Middle frontal gyrus (tissue), 1 donor: ENCODE results near the gene ACAP2.
"Not testable (repeated sequence)": the region's sequence is repeated elsewhere in the genome, so short reads cannot be mapped to it uniquely, and the experiment has no call there.

ENCODE experiments used
- DNase-seq: peaks from one replicate; pipeline ENCODE4 v3.0.0-alpha.2; 2015; ENCODE audit warnings: low spot score; ENCODE audit errors: extremely low spot score

The ACAP2 gene

GRCh38 chr3:195247086-195247862 lies 195.5 kb downstream of the ACAP2 start:
- no peak for DNase-seq

DNA sequence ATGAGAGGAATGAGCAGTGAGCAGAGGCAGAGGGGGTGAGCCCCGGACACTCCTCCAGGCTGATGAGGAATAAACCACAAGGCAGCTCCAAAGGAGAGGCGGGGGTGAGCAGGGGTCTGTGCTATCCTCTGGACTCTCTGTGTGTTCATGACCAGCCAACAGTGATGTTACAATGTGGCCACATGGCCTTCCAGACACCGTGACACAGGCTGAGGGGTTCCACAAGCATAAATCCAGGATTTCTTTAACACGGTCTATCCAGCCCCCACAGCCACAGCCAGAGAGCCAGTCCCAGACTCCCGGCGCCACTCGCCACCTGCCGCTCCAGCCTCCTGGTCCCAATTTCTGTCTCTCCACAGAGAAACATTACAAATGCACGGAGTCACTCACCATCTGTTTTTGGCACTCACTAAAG lies 196.2 kb downstream of the ACAP2 start:
- no peak for DNase-seq

DNA sequence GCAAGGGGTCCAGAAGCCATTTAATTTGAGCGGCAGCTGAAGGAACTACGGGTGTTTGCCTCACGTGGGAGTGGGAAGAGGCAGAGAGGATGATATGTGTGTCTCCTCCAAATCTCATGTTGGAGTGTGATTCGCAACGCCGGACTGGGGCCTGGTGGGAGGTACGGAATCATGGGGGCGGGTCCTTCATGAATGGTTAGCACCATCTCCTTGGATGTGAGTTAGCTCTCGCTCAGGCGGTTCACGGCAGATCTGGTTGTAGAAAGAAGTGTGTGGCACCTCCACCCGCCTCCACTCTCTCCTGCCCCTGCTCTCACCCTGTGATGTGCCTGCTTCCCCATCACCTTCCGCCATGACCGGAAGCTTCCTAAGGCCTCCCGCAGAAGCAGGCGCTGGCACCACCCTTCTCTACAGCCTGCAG lies 197.3 kb downstream of the ACAP2 start:
- no peak for DNase-seq

DNA sequence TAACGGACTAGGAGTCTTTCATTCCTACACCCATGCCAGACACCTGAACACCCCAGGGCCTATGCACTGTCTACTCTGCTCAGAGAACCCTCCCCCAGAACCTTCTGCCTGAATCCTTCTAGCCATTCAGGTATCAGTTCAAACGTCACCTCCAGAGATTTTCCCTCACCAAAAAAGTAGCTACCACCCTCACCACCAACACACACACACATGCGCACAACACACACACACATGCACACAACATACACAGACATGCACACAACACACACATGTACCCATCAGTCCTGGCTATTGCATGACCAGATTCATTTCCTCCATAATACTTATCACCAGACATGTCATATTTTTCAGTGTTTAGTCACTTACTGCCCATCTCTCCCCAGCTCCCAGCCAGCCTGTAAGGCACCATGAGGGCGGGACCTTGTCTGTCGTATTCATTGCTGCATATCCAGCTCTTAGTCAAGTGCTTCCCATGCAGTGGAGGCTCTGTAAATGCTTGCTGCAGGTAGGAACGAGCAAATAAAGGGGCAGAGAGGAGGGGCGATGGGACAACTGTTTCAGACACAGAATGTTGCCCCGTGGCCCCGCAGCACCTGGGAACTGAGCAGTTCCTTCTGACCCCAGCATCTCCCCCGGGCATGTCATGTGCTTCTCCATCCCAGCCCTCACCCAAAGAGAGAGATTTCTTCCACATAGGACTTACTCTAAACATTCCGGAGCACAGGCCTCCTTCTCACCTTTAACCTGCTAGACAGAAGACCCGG lies 201.0 kb downstream of the ACAP2 start:
- no peak for DNase-seq

DNA sequence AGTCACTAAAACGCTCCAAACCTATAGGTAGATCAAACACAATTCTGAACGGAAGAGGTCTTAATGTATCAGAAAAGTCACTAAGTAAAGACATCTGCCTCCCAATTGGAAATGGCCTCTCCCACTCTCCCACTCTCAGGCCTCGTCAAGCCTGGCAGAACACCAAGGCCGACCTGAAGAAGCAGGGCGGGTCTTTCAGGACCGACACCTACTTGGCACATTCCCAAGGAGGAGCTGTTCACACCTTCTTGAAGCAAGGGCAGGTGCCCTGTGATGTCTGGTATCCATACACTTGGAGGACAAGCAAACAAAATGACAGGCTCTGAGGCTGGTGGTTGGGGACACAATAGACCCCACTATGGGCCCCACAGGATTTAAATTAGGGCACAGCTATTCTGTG lies 201.9 kb downstream of the ACAP2 start:
- DNase-seq: no peak

- no peak for DNase-seq
Observed at GRCh38 chr3:195240171-195240701, 202.6 kb downstream of the ACAP2 start.

GRCh38 chr3:195239121-195239520 lies 203.7 kb downstream of the ACAP2 start:
- DNase-seq: no peak

- DNase-seq: no peak
Observed at GRCh38 chr3:195238586-195239118, 204.2 kb downstream of the ACAP2 start.

DNA sequence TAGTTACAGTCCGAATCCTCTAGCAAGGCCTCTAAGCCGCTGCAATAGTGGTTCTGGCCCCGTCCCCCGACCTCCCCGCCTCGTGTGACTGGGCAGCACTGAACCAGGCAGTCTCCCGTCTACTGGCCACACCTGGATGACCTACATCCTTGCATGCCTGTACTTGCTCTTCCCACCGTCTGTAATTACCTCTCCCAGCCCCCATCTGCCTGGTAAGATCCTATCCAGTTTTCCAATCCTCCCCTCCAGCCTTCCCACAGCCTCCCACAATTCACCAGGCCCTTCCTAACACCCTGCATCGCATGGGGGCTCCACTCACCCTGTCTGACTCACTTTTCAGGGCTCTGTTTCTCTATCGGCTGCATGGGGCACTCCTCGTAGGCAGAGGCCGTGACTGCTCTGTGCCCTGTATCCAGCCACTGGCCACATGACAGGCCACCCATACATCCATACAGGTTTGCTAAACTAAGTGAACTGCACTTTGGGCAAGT lies 204.7 kb downstream of the ACAP2 start:
- no peak for DNase-seq

DNA sequence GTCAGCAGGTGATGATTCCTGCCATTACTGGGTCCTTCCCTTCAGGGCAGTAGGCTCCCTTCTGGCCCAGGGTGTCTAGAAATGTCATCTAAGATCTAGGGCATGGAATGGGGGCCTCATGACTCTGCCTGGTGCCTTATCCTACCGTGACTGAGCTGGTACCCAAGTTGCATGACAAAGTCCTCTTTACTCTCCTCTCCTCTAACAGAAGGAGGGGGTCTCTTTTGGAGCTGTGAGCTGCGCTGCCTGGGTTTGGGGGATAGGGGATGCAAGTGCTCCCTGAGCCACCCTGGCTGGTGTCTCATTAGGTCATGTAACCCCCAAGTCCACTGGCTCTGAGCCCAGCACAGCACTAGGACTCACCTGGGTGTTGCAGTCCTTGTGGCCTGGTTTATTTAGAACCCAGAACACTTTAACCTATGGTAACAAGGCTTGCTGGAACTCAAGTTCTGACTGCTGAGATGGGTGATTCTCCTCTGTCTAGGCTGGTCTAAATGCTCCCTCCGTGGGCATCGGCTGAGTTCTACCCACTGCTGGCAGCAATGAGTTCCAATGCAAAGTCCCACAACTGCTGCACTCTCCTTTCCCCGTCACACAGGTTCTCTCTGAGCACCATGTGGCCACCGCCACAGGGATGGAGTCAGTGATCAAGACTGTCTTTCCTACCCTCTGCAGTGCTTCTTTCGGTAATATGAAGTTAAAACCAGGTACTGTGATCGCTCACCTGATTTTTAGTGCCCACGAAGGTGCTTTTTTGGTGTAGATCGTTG lies 205.8 kb downstream of the ACAP2 start:
- no peak for DNase-seq

GRCh38 chr3:195236076-195236798 lies 206.6 kb downstream of the ACAP2 start:
- no peak for DNase-seq

DNA sequence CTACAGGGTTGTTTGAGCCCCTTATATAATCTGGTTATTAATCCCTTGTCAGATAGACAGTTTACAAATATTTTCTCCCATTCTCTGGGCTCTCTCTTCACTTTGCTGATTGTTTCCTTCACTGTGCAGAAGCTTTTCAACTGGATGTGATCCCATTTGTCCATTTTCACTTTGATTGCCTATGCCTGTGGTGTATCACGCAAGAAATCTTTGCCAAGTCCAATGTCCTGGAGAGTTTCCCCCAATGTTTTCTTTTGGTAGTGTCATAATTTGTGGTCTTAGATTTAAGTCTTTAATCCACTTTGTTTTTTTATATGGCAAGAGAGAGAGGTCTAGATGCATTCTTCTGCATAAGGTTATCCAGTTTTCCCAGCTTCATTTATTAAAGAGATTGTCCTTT lies 212.6 kb downstream of the ACAP2 start:
- DNase-seq: no peak

DNA sequence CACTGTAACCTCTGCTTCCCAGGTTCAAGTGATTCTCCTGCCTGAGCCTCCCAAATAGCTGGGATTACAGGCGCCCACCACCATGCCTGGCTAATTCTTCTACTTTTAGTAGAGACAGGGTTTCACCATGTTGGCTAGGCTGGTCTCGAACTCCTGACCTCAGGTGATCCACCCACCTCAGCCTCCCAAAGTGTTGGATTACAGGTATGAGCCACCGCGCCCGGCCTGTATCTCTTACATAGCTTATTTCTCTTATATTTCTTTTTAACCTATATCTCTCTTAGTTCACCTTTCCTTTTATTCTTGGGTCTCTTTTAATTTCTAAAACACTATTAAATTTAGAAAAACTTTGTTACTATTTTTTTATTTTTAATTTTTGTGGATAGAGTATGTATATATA lies 213.9 kb downstream of the ACAP2 start:
- DNase-seq: not testable (repeated sequence)

- no peak for DNase-seq
Observed at GRCh38 chr3:195227871-195228270, 214.9 kb downstream of the ACAP2 start.

- no peak for DNase-seq
Observed at GRCh38 chr3:195226900-195227447, 215.8 kb downstream of the ACAP2 start.

DNA sequence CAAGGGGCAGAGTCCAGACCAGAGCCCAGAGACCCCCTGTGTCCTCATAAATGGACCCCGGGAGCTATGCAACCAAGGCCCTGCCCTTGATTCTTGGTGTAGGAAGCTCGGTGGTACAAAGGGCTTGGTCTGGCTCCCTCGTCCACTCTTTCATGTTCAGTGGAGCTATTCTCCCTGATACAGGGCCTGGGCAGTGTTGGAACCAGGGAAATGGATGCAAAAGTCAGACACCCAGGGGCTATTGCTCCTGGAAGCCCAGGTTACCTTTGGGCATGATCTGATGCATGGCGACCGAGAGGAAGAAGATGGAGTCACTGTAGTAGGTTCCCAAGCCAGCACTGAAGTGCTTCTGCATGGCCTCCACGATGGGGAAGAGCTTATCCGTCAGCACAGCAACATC lies 216.4 kb downstream of the ACAP2 start:
- DNase-seq: no peak

DNA sequence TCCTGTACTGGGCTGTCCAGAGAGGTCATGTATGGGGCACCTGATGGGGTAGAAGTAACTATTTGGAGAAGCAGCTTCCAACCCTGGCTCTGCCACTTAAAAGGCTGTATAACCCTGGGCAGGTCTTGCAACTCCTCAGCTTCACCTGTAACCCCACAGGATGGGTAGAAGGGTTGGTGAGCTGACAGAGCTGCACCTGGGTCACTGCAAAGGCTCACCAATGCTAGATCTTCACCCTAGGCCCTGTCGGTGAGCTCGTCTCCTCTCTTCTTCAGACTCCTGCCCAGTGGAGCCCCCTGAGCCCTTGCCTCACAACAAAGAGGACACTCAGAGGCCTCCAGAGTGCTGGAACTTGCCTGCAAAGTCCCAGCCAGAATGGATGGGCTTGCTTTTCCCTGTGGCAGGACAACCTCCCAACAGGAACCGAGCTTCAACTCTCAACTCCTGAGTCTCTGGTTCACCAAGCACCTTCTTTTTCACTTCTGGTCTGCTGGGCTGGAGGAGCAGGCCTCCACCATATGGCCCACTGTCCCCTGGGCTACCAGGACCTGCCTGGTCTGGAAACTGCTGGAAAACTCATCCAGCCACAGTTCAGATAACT lies 217.7 kb downstream of the ACAP2 start:
- no peak for DNase-seq
